Activated CD4-positive, alpha-beta T cell treated with anti-CD3 and anti-CD28 coated beads, Interleukin-10, Interleukin-2, amounts not matched to agents 100 ng/mL and 50 ng/mL, durations not matched to agents 16 hours and 8 hours (primary cell): ENCODE measurements around the gene ITIH5.
"Not testable (repeated sequence)": the region's sequence is repeated elsewhere in the genome, so short reads cannot be mapped to it uniquely, and the experiment has no call there.

Source experiments
- DNase-seq: peaks from one replicate; pipeline ENCODE4 v3.0.0-alpha.2; 2020

Gene ITIH5

DNA sequence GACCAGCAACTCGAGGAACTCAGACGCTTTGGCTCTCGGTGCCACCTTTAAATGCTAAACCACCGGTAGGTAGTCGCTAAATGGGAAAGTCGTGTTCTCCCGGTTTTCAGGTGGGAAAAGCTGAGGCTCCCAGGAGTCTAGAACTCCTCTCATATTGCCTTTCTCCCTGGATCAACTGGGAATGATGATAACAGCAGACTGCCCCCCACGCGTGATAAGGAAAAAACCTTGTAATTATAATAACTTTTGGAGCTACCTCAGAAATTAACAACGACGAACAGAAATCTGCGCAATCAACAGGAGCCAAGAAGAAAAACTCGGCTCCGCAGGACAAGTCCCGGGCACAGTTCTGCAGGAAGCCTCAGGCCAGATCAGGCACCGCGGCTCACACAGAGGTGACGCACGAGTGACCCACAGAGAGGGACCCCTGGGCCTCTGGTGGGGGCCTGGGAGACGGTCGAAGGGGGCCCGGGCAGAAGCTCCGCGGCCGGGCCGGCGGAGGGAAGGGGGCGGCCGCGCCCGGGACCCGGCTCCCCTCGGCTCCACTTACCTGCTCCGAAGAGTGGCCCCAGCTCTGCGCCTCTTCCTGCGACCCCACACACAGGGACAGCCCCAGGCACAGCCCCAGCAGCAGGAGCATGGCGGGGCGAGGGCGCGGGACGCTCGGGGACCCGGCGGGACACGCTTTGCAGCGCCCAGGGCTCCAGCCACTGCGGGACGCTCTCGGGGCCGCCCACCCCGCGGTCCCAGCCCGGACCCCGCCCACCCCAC, at the start of gene ITIH5:
ITIH5 (minus strand) TSS at position 714 of the 771 bp plus-strand sequence; CDS start at position 640, 74 bp downstream.
- DNase-seq = no peak

DNA sequence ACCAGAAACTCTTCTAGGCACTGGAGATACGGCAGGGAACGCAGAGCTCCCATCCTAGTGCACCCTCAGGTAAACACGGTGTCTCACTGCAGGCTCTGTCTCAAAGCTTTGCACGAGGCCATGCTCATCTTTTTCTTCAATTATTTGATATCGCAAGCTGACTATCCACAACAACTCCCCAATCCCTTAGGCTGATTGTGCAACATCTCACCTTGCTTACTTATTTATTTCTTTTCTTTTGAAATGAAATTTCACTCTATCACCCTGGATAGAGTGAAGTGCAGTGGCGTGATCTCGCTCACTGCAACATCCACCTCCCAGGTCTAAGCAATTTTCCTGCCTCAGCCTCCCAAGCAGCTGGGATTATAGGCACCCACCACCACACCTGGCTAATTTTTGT, 48.7 kb upstream of the ITIH5 start:
- no peak for DNase-seq

DNA sequence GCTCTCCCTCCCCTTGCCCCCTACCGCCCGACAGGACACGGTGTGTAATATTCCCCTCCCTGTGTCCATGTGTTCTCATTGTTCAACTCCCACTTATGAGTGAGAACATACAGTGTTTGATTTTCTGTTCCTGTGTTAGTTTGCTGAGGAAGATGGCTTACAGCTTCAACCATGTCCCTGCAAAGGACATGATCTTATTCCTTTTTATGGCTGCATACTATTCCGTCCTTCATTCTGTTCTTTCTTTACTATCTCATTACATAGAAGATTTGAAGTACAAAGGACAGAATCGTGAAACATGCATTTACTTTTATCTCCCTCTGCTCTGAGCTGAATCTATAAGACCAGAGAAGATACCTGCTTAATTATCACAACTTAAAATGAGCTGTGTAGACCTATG, 44.3 kb upstream of the ITIH5 start:
- not testable (repeated sequence) for DNase-seq

DNA sequence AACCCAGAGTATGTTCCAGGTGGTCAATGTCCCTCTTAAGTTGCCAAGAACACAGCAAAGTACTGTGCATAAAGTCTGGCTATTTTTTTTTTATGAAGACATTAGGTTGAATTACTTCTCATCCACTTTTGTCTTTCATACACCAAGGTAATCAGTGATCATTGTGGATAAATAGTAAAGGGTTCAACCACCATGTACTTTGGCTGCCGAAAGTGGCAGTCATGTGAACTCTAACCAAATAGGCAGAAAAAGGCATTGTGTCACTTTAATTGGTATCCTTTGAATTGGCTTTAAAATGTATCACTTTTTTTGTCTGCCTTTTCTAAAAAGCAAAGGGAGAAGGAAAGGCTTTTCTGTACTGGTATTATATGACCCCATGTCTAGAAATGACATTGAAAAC, 43.7 kb upstream of the ITIH5 start:
- DNase-seq = no peak

DNA sequence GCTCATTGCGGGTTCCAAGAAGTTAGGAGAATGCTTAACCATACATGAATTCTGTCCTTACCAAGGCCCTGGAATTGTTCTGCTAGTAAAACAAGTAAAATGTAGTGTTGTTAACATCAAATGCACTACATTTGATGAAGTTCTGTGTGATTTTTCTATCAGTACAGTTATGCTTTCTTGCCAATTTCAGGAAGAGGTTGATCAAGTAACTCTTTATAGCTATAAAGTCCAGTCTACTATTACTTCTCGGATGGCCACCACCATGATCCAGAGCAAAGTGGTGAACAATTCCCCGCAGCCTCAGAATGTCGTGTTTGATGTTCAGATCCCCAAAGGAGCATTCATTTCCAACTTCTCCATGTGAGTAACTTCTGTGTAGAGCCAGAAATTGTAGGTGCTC, 42.1 kb upstream of the ITIH5 start:
- DNase-seq = no peak

DNA sequence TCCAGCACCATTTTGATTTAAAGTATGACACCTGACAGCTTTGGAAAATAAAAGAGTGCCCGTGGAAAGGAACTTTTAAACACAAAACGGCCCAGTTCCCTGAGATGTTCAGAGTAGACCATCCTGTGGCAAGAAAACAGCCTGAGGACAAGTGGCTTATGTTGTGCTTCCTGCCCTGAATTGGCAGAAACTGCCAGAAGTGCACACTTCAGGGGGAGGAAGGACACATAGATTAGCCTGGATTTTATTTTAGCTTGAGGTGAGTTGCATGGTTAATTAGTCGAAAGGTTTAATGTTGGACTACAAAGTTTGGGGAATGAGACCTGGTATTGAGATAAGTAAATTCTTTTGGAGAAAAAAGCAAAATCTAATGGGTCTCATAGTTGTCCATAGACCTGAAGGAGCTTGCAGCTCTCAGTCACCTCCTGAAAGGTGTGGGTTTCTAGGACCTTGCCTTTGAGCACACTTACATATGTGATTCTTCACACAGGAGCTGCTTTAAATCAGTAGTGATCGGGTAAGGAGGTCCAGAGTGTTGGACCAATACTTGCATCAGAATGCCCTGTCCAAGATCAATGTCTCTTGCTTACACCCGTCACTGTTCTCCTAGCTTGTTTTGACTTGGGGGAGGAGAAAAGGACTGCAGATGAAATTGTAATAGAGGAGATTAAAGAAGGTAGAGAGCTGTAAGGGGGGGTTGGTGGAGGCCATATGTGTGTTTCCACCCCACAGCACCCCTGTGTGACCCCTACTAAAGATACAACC, 41.3 kb upstream of the ITIH5 start:
- no peak for DNase-seq

DNA sequence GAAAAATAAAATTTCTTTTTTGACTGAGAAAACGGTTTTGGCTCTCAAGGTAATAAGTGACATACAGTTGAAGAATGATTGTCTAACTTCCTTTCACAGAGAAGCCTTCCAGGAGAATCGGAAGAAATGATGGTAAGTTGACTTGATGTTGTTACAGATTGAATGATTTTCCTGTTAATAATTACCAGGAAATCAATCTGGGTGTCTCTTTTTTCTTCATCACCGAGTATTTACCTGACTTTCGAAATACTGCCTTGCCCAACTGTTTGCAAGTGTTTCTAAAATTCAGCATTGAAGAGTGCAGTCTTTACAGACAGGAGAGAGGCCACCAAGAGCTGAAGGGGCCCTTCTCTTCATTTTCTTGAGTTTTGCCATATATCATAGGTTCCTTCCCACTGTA, 40.3 kb upstream of the ITIH5 start:
- DNase-seq = no peak

DNA sequence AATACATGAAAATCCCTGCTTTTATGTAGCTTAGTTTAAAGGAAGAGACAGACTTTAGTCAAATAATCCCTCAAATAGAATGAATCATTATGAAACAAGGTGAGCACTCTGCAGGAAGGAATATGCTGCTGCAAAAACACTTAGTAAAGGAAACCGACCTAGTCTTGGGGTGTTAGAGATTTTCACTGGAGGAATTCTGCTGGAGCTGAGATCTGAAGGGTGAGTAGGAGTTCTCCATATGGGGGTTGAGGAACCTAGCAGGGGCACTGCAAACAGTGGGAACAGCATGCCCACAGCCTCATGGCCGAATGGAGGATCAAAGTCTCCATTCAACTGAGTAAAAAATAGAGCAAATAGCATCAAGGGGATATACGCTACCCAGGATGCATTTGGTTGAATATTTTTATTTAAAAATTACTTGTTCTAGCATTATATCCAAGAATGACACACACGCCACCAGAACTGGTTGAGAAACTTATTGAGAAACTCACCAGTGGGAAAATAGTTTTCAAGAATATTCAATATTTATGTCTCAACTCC, 39.8 kb upstream of the ITIH5 start:
- DNase-seq = no peak

DNA sequence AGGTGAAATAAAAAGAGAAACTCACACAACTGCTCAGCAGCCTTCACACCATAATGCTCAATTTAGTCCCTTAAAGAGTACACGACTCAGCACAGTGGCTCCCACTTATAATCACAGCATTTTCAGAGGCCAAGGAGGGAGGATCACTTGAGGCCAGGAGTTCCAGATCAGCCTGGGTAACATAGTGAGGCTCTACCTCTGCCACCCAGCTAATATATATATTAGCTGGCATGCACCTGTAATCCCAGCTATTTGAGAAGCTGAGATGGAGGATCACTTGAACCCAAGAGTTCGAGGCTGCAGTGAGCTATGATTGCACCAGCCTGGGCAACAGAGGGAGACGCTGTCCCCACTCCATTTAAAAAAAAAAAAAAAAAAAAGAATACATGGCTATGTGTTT, 38.6 kb upstream of the ITIH5 start:
- DNase-seq = no peak

DNA sequence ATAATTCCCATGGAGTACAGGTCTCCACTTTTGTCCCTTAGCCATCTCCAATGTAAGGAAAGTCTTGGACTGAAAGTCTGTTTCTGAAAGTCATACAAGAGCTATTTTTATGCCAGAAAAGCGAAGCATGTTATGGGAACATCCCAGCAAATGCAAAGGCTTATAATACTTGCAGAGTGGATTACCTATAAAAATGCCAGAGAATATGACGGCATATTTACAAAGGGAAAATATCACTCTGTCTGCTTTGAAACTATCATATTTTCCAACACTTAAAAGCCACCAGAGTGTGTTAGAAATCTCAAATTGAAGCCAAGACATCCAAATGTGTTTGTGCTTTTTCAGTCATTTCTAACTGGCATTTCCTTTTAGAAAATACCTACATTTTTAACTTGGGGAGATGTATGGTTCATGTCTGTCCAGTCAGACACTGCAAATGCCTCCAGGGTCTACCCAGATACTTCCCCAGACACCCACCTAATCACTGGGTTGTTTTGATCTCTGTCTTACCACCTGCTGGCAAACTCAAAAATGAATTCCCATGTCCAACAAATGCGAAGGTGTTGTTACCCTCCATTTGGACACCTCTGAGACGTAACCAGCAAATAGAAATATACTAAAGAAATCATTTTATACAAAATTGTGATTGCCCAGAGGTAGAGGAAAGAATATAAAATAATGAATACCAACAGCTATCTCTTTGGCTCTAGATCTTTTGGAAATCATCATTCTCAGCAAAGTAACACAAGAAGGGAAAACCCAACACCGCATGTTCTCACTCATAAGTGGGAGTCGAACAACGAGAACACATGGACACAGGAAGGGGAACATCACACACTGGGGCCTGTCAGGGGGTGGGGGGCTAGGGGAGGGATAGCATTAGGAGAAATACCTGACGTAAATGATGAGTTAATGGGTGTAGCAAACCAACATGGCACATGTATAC, 37.6 kb upstream of the ITIH5 start:
- no peak for DNase-seq

DNA sequence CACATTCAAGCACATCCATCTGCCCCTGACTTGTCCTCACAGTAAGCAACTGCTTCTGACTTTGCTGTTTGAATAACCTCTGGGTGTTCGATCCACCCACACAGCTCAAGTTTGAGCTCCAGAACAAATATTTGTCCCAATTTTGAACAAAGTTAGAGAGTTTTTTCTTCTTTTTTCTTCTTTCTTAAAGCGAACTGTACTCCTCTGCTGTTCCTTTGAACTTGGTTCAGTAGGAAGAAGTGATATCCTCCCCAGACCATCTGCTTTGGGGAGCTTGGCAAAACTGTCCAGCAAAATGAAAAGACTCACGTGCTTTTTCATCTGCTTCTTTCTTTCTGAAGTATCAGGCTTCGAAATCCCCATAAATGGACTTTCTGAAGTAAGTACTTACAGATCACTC, 36.4 kb upstream of the ITIH5 start, which contains the start of gene ITIH2:
ITIH2 (plus strand) TSS at position 177 of the 400 bp plus-strand sequence; CDS start at position 296, 119 bp downstream.
- no peak for DNase-seq

DNA sequence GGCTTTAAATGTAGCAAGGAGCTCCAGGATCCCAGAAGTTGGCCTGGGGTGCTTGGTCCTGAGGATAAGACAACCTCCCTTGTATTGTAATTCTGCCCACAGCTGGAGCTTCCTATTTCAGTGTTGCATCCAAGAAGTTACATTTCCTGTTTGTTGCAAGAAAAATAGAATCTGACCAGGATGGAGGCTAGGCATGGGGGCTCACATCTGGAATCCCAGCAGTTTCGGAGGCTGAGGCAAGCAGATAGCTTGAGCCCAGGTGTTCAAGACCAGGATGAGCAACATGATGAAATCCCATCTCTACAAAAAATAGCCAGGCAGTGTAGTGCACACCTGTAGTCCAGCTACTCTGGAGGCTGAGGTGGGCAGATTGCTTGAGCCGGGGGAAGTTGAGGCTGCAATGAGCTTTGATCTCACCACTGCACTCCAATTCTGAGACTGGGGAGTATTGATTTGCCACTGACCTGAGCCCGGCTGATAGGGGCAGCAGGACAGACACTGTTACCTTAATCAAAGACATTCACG, 35.6 kb upstream of the ITIH5 start:
- DNase-seq = no peak

DNA sequence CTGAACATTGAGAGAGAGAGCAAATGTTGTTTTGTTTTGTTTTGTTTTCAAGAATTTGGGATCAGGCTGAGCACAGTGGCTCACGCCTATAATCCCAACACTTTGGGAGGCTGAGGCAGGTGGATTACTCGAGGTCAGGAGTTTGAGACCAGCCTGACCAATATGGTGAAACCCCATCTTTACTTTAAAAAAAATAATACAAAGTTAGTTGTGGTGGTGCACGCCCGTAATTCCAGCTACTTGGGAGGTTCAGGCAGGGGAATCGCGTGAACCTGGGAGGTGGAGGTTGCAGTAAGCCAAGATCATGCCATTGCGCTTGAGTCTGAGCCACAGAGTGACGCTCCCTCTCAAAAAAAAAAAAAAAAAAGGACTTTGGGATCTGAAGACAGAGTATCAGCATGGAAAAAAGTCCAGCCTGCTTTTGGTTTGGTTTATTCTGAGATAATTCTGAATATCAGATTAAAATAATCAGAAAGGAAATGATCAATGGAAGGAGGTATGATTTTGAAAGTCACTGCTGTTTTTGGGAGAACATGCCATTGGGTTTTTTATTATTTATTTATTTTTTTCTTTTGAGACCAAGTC, 34.5 kb upstream of the ITIH5 start:
- no peak for DNase-seq

DNA sequence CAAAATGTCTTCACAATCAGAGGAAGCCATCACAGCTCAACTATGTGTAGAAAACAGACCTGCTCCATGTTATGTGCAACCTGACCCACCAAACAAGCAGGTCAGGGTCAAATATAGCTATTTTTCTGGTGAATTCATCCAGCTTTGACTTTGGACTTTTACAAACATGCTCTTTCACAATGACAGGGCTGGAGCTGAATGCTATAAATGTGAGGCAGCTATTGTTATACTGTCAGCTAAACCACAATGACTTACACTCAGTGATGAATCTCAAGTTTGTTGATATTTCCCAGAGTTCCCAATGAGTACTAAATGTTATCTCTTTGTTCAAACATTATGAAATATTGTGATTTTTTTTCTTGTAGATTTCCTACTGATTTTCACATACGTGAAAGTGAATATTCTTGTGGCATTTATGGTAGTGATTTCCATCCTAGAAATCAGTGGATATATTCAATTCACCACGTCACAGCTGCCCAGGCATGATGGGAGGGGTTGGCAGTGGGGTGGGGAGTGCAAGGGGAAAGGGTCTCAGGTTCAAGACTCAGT, 33.9 kb upstream of the ITIH5 start:
- no peak for DNase-seq

DNA sequence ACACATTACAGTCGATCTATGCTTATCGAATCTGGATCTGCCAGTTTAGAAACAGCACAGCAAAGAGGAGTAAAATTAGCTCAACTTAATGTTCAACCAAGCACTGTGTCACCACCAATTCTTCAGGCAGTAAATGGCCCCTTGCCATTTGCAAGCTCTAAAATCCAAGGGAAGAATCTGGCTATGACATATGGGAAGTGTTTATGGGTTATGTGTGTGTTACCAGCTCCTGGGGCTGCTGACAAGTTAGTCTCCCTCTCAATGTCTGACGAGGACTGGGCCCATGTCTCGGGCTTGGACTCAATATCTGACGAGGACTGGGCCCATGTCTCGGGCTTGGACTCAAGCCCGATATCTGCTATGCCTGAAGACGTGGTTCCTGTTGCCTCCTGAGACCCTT, 30.7 kb upstream of the ITIH5 start:
- no peak for DNase-seq

DNA sequence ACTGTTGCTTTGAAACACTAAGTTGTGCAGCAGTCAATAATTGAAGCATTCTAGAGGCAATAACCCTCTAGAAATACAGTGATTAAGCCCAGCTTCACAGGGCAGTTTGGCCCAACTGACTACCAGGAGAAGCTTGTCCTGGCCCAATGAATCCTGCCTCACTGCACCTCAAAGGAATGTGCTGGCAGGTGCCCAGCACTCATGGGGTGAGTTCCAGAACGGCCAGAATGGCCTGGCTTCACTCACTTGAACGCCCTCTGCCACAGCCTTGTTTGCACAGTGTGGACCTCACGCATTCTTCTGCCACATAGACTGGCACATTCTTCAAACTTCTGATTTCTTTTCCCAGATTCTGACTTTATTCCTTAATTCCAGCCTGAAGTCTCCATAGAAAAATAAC, 29.8 kb upstream of the ITIH5 start:
- no peak for DNase-seq

DNA sequence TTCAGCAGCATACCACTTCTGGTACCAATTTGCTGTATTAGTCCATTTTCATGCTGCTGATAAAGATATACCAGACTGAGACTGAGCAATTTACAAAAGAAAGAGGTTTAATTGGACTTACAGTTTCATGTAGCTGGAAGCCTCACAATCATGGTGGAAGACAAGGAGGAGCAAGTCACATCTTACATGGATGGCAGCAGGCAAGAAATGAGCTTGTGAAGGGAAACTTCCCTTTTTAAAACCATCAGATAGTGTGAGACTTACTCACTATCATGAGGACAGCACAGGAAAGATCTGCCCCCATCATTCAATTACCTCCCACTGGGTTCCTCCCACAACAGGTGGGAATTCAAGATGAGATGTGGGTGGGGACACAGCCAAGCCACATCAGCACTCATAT, 26.4 kb upstream of the ITIH5 start:
- not testable (repeated sequence) for DNase-seq

DNA sequence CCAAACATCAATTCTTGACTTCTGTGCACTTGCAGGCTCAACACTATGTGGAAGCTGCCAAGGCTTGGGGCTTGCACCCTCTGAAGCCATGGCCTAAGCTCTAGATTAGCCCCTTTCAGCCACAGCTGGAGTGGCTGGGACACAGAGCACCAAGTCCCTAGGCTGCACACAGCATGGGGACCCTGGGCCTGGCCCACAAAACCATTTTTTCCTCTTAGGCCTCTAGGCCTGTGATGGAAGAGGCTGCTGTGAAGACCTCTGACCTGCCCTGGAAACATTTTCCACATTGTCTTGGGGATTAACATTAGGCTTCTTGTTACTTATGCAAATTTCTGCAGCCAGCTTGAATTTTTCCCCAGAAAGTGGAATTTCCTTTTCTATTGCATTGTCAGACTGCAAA, 25.6 kb upstream of the ITIH5 start:
- DNase-seq = not testable (repeated sequence)

DNA sequence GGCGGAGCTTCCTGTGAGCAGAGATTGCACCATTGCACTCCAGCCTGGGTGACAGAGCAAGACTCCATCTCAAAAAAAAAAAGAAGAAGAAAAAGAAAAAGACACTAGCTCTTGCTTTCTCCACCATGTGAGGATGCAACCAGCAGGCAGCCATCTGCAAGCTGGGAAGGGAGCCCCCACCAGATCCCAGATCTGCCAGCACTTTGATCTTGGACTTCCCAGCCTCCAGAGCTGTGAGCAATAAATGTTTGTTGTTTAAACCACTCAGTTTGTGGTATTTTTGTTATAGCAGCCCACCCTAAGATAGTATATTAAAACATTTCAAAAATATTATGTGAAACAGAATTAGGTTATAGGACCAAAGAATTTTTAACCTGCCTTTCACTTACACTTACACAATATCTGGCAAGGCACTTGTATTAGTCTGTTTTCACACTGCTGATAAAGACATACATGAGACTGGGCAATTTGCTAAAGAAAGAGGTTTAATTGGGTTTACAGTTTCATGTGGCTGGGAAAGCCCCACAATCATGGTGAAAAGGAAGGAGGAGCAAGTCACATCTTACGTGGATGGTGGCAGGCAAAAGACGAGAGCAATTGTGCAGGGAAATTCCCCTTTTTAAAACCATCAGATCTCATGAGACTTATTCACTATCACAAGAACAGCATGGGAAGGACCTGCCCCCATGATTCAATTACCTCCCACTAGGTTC, 24.3 kb upstream of the ITIH5 start:
- DNase-seq = peak; percentile 29

DNA sequence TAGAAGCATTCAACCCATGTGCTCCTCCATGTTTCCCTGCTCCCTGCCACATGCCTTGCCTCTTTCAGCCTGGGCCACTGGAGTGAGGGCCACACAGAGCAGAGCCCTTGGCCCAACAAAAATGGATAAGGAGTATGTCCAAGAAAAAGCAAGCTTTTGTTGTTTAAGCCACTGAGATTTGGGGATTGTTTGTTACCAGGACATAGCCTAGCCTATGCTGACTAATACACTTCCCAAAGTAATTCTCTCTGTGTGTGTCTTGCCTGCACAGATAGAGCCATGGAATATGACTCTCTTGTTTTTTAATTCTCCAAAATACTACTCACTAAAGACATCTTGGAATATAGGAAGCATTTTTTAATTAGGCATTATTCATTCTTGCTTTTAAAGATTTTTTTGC, 22.8 kb upstream of the ITIH5 start:
- no peak for DNase-seq

DNA sequence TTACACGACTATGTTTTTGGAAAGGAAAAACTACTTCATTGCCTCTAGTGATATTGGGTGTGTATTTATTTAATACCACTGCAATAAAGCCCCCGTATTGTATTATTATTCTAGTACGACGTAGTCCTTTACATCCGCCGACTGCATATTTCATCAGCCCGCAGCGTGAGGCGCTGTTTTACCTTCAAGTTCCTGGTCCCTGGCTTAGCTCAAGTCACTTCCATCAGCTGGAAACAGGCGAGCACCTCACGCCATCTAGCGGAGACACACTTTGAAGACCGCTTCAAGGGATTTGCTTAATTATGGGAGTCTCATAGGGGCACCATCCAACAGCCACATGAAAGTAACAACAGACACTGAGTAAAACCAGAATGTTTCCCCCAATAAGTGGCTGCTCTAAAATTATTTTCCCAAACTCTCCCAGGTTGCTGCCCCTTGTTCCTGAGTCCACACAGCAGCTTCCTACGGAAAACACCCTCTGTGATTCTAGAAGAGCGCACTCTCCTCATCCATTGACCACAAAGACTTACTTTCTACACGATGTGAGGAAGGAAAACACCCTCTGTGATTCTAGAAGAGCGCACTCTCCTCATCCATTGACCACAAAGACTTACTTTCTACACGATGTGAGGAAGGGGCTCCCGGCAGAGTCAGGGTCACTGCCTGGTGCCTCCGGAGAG, 20.6 kb upstream of the ITIH5 start:
- peak; percentile 87 for DNase-seq
